ENCODE data around the gene FBXL16. TPM values are rescaled to one million over a fixed set of nuclear protein-coding genes. Genes with fewer than 3 reads are reported as not detected.

FBXL16 gene
- polyA plus RNA-seq, 1 of the 3 experiments (the other 2 are of a cell fraction), result 19.8 TPM

DNA sequence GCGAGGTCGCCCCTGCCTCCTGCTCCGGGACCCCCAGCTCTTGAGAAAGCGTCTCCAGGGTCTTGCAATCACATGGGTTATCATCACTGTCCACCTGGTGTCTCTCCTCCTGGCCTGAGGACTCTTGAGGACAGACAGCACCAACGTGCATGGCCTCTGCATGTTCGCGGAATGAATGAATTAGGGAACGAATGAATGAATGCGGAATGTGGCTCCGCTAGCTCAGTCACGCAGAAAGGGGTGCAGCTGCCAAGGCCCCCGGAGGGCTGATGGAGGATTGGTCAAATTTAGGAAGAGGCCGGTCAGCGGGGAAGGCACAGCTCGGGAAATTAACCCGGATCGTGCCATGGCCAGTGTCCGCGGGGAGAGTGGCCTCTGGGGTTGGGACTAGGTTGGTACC is 3.3 kb downstream of the FBXL16 start:
- no peak overlapping the region for H3K9ac ChIP-seq
- H3K4me3 ChIP-seq (ENCODE audit: low read depth in 2 of 2, low read length in 1 of 2), result no peak overlapping the region
- peaks cover 4 to 19% of the 10 kb centered on the region in 2 experiments; a peak in 1 of 4 replicates for H3K4me1 ChIP-seq (ENCODE audit: control insufficient read depth in 1 of 2, insufficient read depth in 2 of 2, low read depth in 1 of 2, low read length in 1 of 2)
- H3K27me3 ChIP-seq (ENCODE audit: insufficient read depth), result no peaks in the 10 kb centered on the region
- WGBS (ENCODE audit: low lambda C conversion rate), result 82% methylated on average over 19 of the region's 19 CpGs
- DNase-seq, result no peak
- CTCF ChIA-PET, result interaction anchor here (0.8 to 22.4 kb wide), 9 partner anchors 8 to 355 kb away, joined by 3 to 358 read pairs (median 4); partner anchors contain the start of genes ANTKMT, CCDC78, HAGHL and METRN
- H3F3A ChIP-seq (replicated peaks; ENCODE audit: insufficient read depth), result peaks cover 5% of the 10 kb centered on the region
- H4K20me1 ChIP-seq (ENCODE audit: insufficient read depth), result peaks cover 59% of the 10 kb centered on the region
- peaks cover 67% of the 10 kb centered on the region for H3K79me2 ChIP-seq (ENCODE audit: insufficient read depth)
- no peak overlapping the region for H3K27ac ChIP-seq (ENCODE audit: low read depth in 2 of 2, low read length in 1 of 2)
- TF ChIP-seq EZH2phosphoT487 (IDR thresholded peaks at IDR 0.05; ENCODE audit: borderline replicate concordance, low read depth) (no peak), SIN3A (IDR thresholded peaks at IDR 0.05; ENCODE audit: borderline replicate concordance, low read depth, low read length) (no peak), TAF1 (IDR thresholded peaks at IDR 0.05; ENCODE audit: borderline replicate concordance, low read depth, low read length) (no peak), RXRA (IDR thresholded peaks at IDR 0.05; ENCODE audit: borderline replicate concordance, low read depth) (no peak), GABPA (IDR thresholded peaks at IDR 0.05; ENCODE audit: low read depth) (no peak), JUND (IDR thresholded peaks at IDR 0.05) (no peak), EP300 (IDR thresholded peaks at IDR 0.05; ENCODE audit: borderline replicate concordance in 1 of 2, low read depth in 1 of 2, low read length in 1 of 2) (no peak), CHD2 (IDR thresholded peaks at IDR 0.05; ENCODE audit: low read length, partially characterized antibody) (no peak), TEAD4 (IDR thresholded peaks at IDR 0.05; ENCODE audit: borderline replicate concordance, insufficient read depth) (no peak)
- TF ChIP-seq, protein P1, sequence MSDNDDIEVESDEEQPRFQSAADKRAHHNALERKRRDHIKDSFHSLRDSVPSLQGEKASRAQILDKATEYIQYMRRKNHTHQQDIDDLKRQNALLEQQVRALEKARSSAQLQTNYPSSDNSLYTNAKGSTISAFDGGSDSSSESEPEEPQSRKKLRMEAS (IDR thresholded peaks at IDR 0.05; ENCODE audit: low read depth), result no peak
- TF ChIP-seq, protein P2, sequence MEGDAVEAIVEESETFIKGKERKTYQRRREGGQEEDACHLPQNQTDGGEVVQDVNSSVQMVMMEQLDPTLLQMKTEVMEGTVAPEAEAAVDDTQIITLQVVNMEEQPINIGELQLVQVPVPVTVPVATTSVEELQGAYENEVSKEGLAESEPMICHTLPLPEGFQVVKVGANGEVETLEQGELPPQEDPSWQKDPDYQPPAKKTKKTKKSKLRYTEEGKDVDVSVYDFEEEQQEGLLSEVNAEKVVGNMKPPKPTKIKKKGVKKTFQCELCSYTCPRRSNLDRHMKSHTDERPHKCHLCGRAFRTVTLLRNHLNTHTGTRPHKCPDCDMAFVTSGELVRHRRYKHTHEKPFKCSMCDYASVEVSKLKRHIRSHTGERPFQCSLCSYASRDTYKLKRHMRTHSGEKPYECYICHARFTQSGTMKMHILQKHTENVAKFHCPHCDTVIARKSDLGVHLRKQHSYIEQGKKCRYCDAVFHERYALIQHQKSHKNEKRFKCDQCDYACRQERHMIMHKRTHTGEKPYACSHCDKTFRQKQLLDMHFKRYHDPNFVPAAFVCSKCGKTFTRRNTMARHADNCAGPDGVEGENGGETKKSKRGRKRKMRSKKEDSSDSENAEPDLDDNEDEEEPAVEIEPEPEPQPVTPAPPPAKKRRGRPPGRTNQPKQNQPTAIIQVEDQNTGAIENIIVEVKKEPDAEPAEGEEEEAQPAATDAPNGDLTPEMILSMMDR (IDR thresholded peaks at IDR 0.05), result no peak
- TF ChIP-seq, protein P3, sequence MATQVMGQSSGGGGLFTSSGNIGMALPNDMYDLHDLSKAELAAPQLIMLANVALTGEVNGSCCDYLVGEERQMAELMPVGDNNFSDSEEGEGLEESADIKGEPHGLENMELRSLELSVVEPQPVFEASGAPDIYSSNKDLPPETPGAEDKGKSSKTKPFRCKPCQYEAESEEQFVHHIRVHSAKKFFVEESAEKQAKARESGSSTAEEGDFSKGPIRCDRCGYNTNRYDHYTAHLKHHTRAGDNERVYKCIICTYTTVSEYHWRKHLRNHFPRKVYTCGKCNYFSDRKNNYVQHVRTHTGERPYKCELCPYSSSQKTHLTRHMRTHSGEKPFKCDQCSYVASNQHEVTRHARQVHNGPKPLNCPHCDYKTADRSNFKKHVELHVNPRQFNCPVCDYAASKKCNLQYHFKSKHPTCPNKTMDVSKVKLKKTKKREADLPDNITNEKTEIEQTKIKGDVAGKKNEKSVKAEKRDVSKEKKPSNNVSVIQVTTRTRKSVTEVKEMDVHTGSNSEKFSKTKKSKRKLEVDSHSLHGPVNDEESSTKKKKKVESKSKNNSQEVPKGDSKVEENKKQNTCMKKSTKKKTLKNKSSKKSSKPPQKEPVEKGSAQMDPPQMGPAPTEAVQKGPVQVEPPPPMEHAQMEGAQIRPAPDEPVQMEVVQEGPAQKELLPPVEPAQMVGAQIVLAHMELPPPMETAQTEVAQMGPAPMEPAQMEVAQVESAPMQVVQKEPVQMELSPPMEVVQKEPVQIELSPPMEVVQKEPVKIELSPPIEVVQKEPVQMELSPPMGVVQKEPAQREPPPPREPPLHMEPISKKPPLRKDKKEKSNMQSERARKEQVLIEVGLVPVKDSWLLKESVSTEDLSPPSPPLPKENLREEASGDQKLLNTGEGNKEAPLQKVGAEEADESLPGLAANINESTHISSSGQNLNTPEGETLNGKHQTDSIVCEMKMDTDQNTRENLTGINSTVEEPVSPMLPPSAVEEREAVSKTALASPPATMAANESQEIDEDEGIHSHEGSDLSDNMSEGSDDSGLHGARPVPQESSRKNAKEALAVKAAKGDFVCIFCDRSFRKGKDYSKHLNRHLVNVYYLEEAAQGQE (IDR thresholded peaks at IDR 0.05; ENCODE audit: low read depth, low read length), result no peak
- TF ChIP-seq, protein P4, sequence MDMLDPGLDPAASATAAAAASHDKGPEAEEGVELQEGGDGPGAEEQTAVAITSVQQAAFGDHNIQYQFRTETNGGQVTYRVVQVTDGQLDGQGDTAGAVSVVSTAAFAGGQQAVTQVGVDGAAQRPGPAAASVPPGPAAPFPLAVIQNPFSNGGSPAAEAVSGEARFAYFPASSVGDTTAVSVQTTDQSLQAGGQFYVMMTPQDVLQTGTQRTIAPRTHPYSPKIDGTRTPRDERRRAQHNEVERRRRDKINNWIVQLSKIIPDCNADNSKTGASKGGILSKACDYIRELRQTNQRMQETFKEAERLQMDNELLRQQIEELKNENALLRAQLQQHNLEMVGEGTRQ (IDR thresholded peaks at IDR 0.05; ENCODE audit: borderline replicate concordance, low read depth, low read length), result no peak
- TF ChIP-seq, protein P5, sequence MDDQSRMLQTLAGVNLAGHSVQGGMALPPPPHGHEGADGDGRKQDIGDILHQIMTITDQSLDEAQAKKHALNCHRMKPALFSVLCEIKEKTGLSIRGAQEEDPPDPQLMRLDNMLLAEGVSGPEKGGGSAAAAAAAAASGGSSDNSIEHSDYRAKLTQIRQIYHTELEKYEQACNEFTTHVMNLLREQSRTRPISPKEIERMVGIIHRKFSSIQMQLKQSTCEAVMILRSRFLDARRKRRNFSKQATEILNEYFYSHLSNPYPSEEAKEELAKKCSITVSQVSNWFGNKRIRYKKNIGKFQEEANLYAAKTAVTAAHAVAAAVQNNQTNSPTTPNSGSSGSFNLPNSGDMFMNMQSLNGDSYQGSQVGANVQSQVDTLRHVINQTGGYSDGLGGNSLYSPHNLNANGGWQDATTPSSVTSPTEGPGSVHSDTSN (IDR thresholded peaks at IDR 0.05), result no peak
- TF ChIP-seq, protein P6, sequence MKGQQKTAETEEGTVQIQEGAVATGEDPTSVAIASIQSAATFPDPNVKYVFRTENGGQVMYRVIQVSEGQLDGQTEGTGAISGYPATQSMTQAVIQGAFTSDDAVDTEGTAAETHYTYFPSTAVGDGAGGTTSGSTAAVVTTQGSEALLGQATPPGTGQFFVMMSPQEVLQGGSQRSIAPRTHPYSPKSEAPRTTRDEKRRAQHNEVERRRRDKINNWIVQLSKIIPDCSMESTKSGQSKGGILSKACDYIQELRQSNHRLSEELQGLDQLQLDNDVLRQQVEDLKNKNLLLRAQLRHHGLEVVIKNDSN (IDR thresholded peaks at IDR 0.05; ENCODE audit: borderline replicate concordance, low read depth), result no peak
- H3K4me2 ChIP-seq, result no peak overlapping the region
- no peaks in the 10 kb centered on the region for H3K36me3 ChIP-seq (replicated peaks in 1 of 2; ENCODE audit: control insufficient read depth in 1 of 2, insufficient read depth in 2 of 2, low read length in 1 of 2)
- H2AFZ ChIP-seq (ENCODE audit: low read depth), result no peak overlapping the region
- H3K9me2 ChIP-seq, result no peaks in the 10 kb centered on the region
- H3K9me3 ChIP-seq, result no peaks in the 10 kb centered on the region
- POLR2A ChIA-PET, result interaction anchor here (0.6 kb wide), 1 partner anchor 48 kb away, joined by 3 read pairs; no protein-coding TSS in a partner anchor
